Activated CD4-positive, alpha-beta T cell treated with anti-CD3 and anti-CD28 coated beads for 4 hours (primary cell): Measurements from ENCODE around the gene SAT1.

Source experiments
- DNase-seq, 2 donors: peaks; one replicate each; pipeline ENCODE4 v3.0.0-alpha.2; 2020

Gene SAT1

GRCh38 chrX:23779025-23779424, 3.9 kb upstream of the SAT1 start:
- no peak for DNase-seq

DNA sequence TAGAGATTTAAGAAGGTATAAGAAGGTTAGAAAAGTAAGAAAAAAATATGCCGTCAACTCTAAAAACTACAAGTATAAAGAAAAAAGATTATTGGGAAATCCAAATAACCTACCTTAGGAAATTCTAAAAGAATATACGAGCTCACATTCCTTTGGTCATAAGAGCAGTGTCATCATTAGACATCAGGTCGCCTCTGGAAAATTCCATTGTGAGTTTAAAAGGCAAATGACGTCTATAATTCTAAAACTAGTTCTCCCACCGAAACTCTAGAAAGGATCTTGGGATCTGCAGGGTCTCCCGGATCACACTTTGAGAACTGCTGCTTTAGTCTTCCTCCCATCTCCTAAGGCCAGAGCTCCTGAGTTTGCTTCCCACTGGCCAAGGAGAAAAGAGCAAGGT, 518 bp upstream of the SAT1 start:
- no peak for DNase-seq

GRCh38 chrX:23783589-23784469, 856 bp downstream of the SAT1 start:
- no peak for DNase-seq

DNA sequence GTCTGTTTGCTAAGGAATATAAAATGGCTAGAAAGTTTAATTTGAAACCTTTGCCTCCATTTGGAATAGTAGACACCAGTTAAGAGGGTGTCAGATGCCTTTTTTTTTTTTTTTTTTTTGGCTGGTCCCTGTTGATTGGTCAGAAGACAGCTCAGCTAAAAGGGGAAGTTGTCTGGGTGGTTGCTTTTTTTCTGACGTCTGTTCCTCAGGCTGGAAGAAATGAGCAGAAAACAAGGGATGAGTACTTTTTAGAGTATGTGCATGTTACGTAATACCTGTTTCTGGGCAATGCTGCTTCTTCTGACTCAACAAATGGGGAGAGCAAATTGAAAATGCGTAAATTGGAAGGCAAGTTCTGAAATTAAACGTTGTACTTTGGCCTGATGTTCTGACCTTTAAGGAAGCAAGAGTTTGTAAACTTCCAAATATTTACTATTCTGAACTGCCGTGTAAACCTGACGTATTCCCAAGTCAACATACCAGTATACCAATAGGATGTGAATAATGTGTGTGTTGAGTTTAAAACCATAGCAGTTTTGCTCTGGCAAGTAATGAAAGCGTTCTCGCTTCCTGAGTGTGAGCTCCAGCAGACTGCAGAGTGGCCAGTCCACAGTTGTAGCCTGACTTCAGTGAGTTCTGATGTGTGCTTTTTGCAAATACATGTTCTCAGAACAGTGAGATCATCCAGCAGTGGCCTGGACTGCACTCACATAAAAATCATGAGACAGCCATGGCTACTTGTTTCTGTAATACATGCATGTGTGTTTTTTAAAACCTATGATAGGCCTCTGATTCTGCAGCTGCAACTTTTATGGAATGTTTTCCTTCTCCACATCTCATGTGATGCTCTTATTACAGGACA, 1.7 kb downstream of the SAT1 start:
- DNase-seq: no peak

DNA sequence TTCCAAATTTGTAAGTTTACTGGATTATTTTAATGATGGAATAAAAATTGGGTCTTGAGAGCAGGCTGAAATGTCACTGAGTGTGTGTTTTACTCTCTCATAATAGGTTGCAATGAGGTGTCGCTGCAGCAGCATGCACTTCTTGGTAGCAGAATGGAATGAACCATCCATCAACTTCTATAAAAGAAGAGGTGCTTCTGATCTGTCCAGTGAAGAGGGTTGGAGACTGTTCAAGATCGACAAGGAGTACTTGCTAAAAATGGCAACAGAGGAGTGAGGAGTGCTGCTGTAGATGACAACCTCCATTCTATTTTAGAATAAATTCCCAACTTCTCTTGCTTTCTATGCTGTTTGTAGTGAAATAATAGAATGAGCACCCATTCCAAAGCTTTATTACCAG, 2.6 kb downstream of the SAT1 start:
- no peak for DNase-seq

DNA sequence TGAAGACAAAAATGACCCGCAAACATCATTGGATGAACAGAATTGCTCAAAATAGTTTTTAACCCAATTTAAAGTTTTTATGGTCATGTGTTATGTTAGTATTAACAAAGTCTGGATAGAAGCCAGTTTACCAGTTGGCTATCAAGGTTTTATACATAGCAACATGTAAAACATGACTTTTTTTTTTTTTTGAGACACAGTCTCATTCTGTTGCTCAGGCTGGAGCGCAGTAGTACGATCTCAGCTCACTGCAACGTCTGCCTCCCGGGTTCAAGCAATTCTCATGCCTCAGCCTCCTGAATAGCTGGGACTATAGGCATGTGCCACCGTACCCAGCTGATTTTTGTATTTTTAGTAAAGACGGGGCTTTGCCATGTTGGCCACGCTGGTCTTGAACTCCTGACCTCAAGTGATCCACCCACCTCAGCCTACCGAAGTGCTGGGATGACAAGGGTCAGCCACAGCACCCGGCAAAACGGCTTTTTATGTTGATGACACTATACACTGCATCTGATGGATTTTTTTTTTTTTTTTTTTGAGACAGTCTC, 3.4 kb downstream of the SAT1 start:
- DNase-seq: no peak

GRCh38 chrX:23787745-23788118, 4.8 kb downstream of the SAT1 start:
- no peak for DNase-seq

DNA sequence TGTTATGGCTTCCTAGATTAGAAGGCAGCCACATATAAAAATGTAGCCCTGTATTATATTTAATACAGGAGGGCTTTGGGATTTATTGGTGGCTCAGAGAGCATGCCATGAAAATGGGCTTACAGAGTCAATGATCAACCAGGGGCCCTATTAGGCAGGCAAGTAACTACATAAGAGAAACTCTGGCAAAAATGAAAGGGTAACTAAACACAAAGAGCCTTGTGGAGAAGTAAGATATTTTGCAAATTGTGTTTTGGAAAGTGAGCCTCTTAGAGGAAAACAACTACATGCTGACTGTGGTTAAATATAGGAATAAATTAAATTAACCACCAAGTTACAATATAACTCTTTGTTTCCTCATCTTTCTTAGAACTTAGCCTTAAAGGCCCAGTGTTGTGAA, 5.5 kb downstream of the SAT1 start:
- no peak for DNase-seq

- no peak for DNase-seq
Measured at GRCh38 chrX:23788946-23789345, 6.0 kb downstream of the SAT1 start.

DNA sequence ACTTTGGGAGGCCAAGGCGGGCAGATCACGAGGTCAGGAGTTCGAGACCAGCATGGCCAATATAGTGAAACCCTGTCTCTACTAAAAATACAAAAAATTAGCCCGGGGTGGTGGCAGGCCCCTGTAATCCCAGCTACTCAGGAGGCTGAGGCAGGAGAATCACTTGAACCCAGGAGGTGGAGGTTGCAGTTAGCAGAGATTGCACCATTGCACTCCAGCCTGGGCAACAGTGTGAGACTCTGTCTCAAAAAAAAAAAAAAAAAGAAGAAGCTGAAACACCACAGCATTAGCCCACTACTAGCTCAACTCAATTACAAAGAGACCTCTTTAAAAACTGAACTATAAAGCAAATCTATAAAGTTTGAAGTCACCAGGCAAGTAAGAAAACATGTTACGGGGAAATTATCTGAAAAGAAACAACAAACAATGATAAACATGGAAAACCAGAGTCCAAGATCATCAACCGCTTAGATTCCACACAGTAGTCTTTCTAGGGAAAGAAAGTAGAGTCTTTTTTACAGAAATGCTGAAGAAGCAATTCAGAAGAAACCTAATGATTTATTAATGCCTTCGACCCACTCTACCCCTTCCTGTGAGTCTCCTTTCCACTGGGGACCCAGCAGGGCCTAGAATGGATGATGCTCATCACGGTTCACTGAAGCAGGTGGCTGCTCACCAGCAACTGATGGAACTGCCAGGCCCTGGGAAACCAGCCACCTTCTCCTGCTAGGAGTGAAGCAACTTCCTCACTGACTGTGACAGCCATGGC, 6.6 kb downstream of the SAT1 start:
- no peak for DNase-seq

DNA sequence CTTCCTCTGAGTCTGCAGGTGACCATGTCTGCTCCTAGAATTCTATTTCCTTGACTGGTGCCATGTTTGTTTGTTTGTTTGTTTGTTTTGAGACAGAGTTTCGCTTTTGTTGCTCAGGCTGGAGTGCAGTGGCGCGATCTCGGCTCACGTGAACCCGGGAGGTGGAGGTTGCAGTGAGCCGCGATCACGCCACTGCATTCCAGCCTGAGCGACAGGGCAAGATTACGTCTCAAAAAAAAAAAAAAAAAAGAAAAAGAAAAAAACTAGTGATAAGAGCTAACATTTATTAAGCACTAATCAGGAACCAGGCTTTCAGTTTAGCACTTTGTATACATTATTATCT, 7.2 kb downstream of the SAT1 start:
- DNase-seq: no peak

DNA sequence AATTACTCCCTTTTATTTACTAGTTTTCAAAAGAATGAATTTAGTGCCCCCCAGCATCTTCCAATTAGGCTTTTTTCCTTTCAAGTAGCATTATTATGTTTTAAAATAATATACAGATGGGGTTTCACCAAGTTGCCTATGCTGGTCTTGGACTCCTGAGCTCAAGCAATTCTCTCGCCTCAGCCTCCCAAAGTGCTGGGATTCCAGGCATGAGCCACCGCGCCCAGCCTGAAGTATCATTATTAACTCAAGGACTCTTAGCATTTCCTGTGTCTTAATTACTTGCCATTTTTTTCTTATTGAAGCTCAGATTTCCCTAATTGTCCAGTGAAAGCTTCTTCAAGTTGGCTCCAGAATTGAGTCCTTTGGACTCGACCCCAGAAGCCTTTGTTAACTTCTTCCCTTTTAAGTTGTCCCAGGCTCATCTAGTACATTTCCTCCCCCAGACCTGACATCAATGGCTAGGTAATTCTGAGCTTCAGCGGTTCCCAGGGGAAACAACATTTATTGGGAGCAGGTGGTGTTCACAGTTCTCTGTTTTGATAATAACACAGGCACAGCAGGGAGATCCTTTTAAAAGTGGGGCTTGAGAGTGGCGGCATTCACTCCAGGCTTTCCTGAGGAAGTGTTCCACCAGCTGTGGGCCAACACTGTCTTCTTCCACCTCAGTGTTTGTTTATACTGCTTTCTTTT, 10.0 kb downstream of the SAT1 start:
- DNase-seq: no peak

DNA sequence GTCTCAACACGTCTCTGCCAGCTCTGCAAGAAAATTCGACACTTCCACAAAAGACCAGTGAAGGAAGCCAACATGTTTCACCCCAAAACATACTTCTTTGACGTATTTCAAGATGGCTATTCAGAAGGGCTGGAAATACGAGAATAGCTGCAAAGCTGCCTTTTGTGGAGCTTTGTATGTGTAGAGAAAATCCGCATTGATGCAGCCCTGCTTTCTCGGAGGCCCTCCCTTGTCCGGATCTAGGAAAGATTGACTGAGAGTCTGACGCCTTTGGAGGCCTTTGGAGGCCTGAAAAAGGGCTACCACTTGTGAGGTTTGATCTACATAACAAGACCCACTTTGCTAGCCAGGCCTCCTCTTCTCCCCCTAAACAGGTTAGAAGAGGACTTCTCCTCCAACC, 12.2 kb downstream of the SAT1 start:
- no peak for DNase-seq

GRCh38 chrX:23797371-23798128, 14.6 kb downstream of the SAT1 start:
- no peak for DNase-seq

DNA sequence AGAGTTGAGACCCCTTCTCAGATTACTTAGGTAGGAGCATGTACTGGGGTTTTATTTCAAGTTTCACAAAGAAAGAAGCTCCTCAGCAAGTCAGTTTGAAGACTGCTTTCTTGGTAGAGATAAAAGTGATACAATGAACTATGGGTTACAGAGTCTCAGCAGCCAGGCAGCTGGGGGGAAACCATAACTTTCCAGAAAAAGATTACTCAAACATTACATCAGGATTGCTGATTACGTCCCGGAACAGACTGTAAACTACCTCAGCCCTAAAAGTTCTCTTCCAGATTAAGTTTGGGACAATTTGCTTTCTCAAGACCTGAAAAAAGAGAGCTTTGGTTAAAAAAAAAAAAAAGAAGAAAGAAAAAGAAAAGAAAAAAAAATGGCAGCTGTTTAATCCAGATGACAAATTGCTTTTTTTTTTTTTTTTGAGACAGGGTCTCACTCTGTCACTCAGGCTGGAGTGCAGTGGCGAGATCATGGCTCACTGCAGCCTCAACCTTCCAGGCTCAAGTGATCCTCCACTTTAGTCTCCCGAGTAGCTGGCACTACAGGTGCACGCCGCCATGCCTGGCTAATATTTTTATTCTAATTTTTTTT, 16.6 kb downstream of the SAT1 start:
- no peak for DNase-seq

GRCh38 chrX:23802431-23802830, 19.5 kb downstream of the SAT1 start:
- DNase-seq: no peak

DNA sequence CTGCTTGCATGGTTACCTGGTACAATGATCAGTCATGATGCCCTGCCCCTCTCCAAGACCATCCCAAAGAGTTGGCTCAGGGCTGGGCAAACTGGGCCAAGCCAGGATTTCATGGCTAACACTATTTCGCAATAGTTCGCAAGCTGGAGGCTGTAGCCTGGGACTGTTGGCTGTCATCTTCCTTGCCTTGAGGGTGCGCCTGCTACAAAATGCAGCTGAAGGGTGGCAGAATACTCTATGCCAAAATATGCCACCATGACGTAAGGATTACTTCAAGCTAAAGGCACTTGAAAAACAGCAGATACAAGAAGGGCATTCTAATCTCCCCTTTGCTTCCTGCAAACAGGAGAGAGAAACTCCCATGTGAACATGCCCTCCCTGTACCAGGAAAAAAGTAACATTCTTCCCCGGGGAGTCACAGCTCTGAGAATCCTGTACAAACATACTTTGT, 21.0 kb downstream of the SAT1 start:
- DNase-seq: no peak

DNA sequence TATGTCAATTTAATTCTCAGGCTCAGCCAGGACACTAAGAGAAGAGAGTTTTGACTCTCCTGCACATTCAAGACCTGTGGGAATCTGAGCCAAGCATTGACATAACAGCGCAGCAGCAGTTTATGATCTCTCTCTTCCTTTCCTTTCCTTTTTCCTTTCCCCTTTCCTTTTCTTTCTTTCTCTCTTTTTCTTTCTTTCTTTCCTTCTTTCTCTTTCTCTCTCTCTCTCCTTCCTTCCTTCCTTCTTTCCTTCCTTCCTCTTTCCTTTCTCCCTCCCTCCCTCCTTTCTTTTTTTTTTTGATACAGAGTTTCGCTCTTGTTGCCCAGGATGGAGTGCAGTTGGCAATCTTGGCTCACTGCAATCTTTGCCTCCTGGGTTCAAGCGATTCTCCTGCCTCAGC, 21.6 kb downstream of the SAT1 start:
- DNase-seq: no peak

- DNase-seq: no peak
Measured at GRCh38 chrX:23805389-23805788, 22.4 kb downstream of the SAT1 start.

- no peak for DNase-seq
Measured at GRCh38 chrX:23810279-23810678, 27.3 kb downstream of the SAT1 start.

- no peak for DNase-seq
Measured at GRCh38 chrX:23811108-23811651, 28.2 kb downstream of the SAT1 start.
